Endodermal cell (in vitro differentiated cells): ENCODE measurements around the gene IMPA2. TPM values are rescaled to one million over a fixed set of nuclear protein-coding genes. Genes with fewer than 3 reads are reported as not detected.
A peak's percentile ranks its signal among the peaks of the same experiment; 100 is the strongest.

Experiments used
- DNase-seq: peaks from one replicate; pipeline ENCODE4 v3.0.0-alpha.2; 2017
- H3K27ac ChIP-seq: 2 replicates; pipeline ENCODE4 v1.5.1; 2013; ENCODE audit warnings: mild to moderate bottlenecking, low read depth, low read length, moderate library complexity
- H3K27me3 ChIP-seq: 2 replicates; pipeline ENCODE4 v1.6.1; 2013; ENCODE audit warnings: mild to moderate bottlenecking, low read length, moderate library complexity; ENCODE audit not compliant: insufficient read depth, control insufficient read depth, poor library complexity, severe bottlenecking
- H3K36me3 ChIP-seq: 2 replicates; pipeline ENCODE4 v1.7.0; 2013; ENCODE audit warnings: mild to moderate bottlenecking, low read length, moderate library complexity; ENCODE audit not compliant: control insufficient read depth, insufficient read depth
- H3K4me1 ChIP-seq: one replicate; pipeline ENCODE4 v1.7.0; 2013; ENCODE audit warnings: low read length; ENCODE audit not compliant: control insufficient read depth, insufficient read depth
- H3K4me3 ChIP-seq: 2 replicates; pipeline ENCODE4 v1.5.1; 2013; ENCODE audit warnings: mild to moderate bottlenecking, low read length, moderate library complexity
- H3K9ac ChIP-seq: 2 replicates; pipeline ENCODE4 v1.6.1; 2013; ENCODE audit warnings: mild to moderate bottlenecking, low read length, moderate library complexity; ENCODE audit not compliant: poor library complexity, severe bottlenecking; ENCODE audit errors: extremely low read depth
- H3K9me3 ChIP-seq: 2 replicates; pipeline ENCODE4 v1.6.1; 2013; ENCODE audit warnings: mild to moderate bottlenecking, low read length, moderate library complexity; ENCODE audit not compliant: control insufficient read depth
- H3K27ac Mint-ChIP-seq: 2 replicates; pipeline ENCODE4 v1.8.0; 2020; ENCODE audit warnings: mixed read lengths
- H3K27me3 Mint-ChIP-seq: 2 replicates; pipeline ENCODE4 v1.8.0; 2021; ENCODE audit warnings: mild to moderate bottlenecking, mixed read lengths; ENCODE audit not compliant: insufficient read depth
- H3K36me3 Mint-ChIP-seq: 2 replicates; pipeline ENCODE4 v1.8.0; 2020; ENCODE audit warnings: low read depth, mixed read lengths
- H3K4me1 Mint-ChIP-seq: 2 replicates; pipeline ENCODE4 v1.8.0; 2020; ENCODE audit warnings: mixed read lengths
- H3K4me3 Mint-ChIP-seq: 2 replicates; pipeline ENCODE4 v1.8.0; 2020; ENCODE audit warnings: mild to moderate bottlenecking, moderate library complexity, mixed read lengths
- H3K9me3 Mint-ChIP-seq: 2 replicates; pipeline ENCODE4 v1.8.0; 2020; ENCODE audit warnings: mild to moderate bottlenecking, mixed read lengths
- WGBS, 2 experiments: methylation state at CpG; one replicate each; pipeline versions ENCODE4 v1.1.5 to v1.1.7; 2013; ENCODE audit warnings: missing lambda C conversion rate in 2 of 2, mixed read lengths in 1 of 2; ENCODE audit not compliant: insufficient coverage in 1 of 2, insufficient read length in 1 of 2; 5-methylcytosine and 5-hydroxymethylcytosine counted together
- total RNA-seq, 2 donors: library from RNA; stranded (reverse); fragmentation: NEBNext Ultra II Directional in 1 of 2; extraction: Animal tissue kit (Norgen Biotek cat#: 25700) in 1 of 2; gene quantifications; 2 replicates in 1 of 2; 3 replicates in 1 of 2; pipeline ENCODE4 v1.2.1, GENCODE V29; 2021
- TF ChIP-seq, protein P1 (sequence below): fragments of 200-600 bp; sonication (generic); conservative IDR thresholded peaks from 2 replicates; pipeline ENCODE4 v1.5.0; 2021; ENCODE audit warnings: antibody characterized with exemption, mild to moderate bottlenecking

The IMPA2 gene
- total RNA-seq, 2 donors from 2014 or later, result 68.0 to 88.9 TPM

DNA sequence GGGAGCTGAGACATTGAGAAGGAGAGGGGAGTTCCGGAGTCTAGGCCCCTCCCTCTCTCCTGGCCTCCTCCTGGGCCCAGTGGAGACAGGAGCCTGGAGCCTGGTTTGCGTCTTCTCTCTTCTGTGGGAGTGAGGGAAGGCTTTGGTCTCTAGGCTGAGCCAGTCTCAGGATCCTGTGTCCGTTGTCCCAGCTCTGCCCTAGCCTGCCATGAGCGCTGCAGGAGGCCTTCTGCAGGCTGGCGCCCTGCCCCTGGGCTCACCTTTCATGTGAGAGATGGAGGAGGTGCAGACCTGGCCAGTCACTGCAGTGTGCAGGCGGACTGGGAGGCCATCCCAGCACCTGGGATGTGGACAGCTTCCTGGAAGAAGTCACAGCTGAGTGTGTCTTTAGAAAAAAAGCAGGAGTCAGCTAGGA lies 8.7 kb downstream of the IMPA2 start:
- TF ChIP-seq, protein P1, sequence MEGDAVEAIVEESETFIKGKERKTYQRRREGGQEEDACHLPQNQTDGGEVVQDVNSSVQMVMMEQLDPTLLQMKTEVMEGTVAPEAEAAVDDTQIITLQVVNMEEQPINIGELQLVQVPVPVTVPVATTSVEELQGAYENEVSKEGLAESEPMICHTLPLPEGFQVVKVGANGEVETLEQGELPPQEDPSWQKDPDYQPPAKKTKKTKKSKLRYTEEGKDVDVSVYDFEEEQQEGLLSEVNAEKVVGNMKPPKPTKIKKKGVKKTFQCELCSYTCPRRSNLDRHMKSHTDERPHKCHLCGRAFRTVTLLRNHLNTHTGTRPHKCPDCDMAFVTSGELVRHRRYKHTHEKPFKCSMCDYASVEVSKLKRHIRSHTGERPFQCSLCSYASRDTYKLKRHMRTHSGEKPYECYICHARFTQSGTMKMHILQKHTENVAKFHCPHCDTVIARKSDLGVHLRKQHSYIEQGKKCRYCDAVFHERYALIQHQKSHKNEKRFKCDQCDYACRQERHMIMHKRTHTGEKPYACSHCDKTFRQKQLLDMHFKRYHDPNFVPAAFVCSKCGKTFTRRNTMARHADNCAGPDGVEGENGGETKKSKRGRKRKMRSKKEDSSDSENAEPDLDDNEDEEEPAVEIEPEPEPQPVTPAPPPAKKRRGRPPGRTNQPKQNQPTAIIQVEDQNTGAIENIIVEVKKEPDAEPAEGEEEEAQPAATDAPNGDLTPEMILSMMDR, result no peak
- no peaks in the 10 kb centered on the region for H3K9me3 ChIP-seq
- Mint-ChIP-seq H3K27me3 (no peaks in the 10 kb centered on the region), H3K27ac (peak overlapping the region; percentile 62), H3K4me1 (peaks cover 37% of the 10 kb centered on the region), H3K36me3 (peaks cover 3% of the 10 kb centered on the region), H3K4me3 (no peak overlapping the region), H3K9me3 (no peaks in the 10 kb centered on the region)
- peak; percentile 65 for DNase-seq
- H3K36me3 ChIP-seq, result no peaks in the 10 kb centered on the region
- no peak overlapping the region for H3K4me3 ChIP-seq
- H3K27ac ChIP-seq, result no peak overlapping the region
- 60 to 72% methylated on average over 1 to 6 of the region's 6 CpGs for WGBS, 2 experiments
- H3K4me1 ChIP-seq, result peaks cover 12% of the 10 kb centered on the region
- H3K9ac ChIP-seq, result no peak overlapping the region
- H3K27me3 ChIP-seq, result no peaks in the 10 kb centered on the region

DNA sequence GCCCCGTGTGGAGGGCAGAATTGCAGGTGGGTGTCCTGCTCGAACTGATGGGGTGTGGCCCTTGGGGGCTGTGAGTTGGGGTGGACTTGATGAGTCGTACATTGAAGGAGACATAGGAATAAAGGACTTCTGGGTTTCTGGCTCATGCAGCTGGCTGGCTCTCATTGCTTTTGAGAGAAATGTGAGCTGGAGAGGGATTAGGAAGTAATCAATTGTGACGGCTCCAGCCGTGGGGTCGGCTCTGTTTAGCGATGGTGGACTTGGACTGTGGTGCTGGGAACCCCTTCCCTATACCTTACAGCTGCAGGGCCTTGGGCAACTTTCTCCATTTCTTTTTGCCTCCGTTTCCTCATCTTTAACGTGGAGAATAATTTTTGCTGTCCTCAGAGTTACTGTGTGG lies 9.2 kb downstream of the IMPA2 start:
- Mint-ChIP-seq H3K9me3 (no peaks in the 10 kb centered on the region), H3K36me3 (peaks cover 3% of the 10 kb centered on the region), H3K27me3 (no peaks in the 10 kb centered on the region), H3K4me3 (no peak overlapping the region), H3K4me1 (peaks cover 42% of the 10 kb centered on the region), H3K27ac (peak overlapping the region; percentile 62)
- Histone ChIP-seq H3K9me3 (no peaks in the 10 kb centered on the region), H3K36me3 (no peaks in the 10 kb centered on the region), H3K4me1 (peaks cover 12% of the 10 kb centered on the region), H3K27me3 (no peaks in the 10 kb centered on the region), H3K9ac (no peak overlapping the region), H3K27ac (no peak overlapping the region), H3K4me3 (no peak overlapping the region)
- TF ChIP-seq, protein P1, result no peak
- no peak for DNase-seq
- WGBS, 2 experiments, result 85 to 94% methylated on average over 3 to 9 of the region's 9 CpGs

DNA sequence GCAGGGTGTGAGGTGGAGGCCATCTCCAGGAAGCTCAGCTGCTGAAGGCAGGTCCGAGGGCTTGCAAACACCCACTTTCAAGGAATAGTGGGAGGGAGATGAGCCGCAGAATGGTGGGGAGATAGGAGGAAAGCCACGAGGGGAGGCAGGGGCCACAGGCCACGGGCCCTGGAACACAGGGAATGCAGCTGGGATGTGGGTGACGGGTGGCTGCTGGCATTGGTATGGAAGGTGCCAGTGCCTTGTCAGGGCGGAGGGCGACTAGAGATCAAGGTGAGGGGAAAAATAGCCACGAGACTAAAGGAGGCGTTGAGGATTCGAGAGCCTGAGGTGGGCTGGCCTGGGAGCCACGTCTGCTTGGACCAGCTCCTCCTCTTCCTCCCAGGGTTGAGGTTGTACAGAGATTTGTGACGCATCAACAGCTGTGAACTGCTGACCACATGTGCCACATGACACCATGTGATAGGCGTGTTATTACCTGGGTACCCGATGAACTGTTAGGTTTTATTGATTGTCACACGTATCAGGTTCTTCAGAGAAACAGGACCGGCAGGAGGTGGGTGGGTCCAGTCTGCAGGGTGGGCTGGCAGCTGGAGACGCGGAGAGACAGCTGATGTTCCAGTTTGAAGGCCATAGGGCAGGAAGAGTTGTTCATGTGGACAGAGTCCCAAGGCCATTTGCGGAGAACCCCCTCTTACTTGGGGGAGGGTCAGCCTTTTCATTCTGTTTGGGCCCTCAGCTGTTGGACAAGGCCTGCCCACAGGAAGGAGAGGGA lies 9.9 kb downstream of the IMPA2 start:
- Histone ChIP-seq H3K4me1 (peaks cover 14% of the 10 kb centered on the region), H3K9ac (no peak overlapping the region), H3K27ac (no peak overlapping the region), H3K27me3 (no peaks in the 10 kb centered on the region), H3K36me3 (no peaks in the 10 kb centered on the region), H3K9me3 (no peaks in the 10 kb centered on the region), H3K4me3 (no peak overlapping the region)
- peaks cover 3% of the 10 kb centered on the region for H3K36me3 Mint-ChIP-seq
- peaks cover 49% of the 10 kb centered on the region for H3K4me1 Mint-ChIP-seq
- TF ChIP-seq, protein P1, result no peak
- H3K27ac Mint-ChIP-seq, result peak overlapping the region; percentile 73
- WGBS, 2 experiments, result 91 to 94% methylated on average over 14 to 19 of the region's 19 CpGs
- no peaks in the 10 kb centered on the region for H3K27me3 Mint-ChIP-seq
- H3K4me3 Mint-ChIP-seq, result no peak overlapping the region
- no peaks in the 10 kb centered on the region for H3K9me3 Mint-ChIP-seq
- DNase-seq, result no peak
